LHCN-M2 (cell line): ENCODE data around the gene XYLT1. TPM values are rescaled to one million over a fixed set of nuclear protein-coding genes. Genes with fewer than 3 reads are reported as not detected.
A peak's percentile ranks its signal among the peaks of the same experiment; 100 is the strongest.

Experiments used
- DNase-seq: peaks from one replicate; pipeline ENCODE4 v3.0.0-alpha.2; 2012; ENCODE audit warnings: low read depth
- total RNA-seq: library from RNA; depleted of rRNA; stranded (reverse); fragments of >200 nt; gene quantifications from 2 replicates; pipeline ENCODE4 v1.2.3, GENCODE V29; 2014

XYLT1 gene
- total RNA-seq, 1 experiment from 2014 or later = 2.7 TPM

DNA sequence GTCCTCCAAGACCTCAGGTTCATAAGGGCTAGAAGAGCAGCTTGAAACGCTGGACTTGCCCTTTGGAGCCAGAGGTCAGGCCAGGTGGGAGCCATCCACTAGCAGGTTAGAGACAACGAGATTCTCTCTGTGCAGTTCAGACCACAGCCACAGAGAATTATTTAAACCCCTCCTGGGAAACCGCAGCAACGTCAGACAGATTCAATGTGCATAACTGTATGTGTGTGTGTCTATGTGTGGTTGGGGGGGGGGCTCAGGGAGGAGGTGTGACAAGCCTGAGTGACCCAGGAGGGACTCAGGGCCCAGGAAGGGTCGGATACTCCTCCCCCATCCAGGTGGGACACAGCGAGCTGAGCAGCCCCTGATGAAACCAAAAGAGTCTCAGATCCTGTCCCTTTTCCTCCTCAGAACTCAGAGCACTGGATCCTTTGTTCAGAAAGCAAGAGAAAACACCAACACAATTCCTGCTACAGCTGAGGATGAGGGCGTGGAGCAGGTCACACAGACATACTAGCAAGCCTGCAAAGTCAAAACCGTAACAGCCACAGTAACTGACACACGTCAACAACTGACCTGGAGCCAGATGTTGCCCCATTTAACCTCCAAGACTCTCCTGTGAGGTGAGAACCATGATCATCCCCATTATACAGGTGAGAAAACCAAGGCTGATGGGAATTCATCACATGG lies 66.8 kb downstream of the XYLT1 start:
- no peak for DNase-seq

DNA sequence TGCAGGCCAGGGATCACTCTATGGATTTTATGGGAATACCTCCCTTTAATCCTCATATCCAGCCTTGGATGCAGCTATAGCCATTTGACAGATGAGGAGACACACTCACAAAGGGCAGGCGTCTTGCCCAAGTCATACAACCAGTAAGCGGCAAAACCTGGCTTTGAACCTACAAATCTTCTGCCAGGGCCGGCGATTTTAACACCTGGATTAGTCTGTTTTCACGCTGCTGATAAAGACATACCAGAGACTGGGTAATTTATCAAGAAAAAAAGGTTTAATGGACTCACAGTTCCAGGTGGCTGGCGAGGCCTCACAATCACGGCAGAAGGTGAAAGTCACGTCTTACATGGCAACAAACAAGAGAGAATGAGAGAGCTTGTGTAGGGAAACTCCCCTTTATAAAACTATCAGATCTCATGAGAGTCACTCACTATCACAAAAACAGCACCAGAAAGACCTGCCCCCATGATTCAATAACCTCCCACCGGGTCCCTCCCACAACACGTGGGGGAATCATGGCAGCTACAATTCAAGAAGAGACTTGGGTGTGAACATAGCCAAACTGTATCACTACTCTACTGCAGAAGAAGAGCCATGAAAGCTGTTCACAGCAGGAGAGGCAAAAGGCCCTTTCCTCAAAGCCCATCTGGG lies 67.5 kb downstream of the XYLT1 start:
- no peak for DNase-seq

- DNase-seq = peak; percentile 41
Observed at GRCh38 chr16:17397499-17397891, 73.3 kb downstream of the XYLT1 start.

DNA sequence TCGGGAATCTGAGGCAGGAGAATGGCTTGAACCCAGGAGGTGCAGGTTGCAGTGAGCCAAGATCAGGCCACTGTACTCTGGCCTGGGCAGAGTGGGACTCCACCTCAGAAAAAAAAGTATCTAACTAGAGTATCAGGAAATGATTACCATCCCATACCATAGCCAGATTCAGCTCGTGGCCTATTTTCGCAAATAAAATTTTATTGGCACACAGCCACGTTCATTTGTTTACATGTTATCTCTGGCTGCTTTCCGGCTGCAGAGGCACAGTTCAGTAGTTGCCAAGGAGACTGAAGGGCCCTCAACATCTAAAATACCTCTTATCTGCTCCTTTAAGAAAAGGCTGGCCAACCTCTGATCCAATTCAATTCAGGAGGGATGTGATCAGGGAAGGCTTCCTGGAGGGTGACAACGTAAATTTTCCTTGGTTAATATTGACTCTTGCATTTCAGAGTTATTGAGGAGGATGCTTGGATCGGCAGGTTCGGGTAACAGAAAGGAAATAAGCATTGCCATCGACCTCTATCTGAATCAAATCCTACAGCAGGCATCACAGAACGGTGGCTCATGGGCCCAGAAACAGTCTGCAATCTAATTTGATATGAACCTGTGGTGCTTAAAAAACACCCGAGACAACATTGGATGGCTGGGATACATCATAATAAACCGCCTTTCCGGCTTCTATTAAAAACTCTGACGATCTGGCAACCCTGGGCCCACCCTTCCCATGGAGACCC lies 73.8 kb downstream of the XYLT1 start:
- no peak for DNase-seq

- no peak for DNase-seq
Observed at GRCh38 chr16:17395849-17396480, 74.8 kb downstream of the XYLT1 start.

- DNase-seq = no peak
Observed at GRCh38 chr16:17392857-17393692, 77.7 kb downstream of the XYLT1 start.

GRCh38 chr16:17392127-17392856 lies 78.5 kb downstream of the XYLT1 start:
- no peak for DNase-seq

DNA sequence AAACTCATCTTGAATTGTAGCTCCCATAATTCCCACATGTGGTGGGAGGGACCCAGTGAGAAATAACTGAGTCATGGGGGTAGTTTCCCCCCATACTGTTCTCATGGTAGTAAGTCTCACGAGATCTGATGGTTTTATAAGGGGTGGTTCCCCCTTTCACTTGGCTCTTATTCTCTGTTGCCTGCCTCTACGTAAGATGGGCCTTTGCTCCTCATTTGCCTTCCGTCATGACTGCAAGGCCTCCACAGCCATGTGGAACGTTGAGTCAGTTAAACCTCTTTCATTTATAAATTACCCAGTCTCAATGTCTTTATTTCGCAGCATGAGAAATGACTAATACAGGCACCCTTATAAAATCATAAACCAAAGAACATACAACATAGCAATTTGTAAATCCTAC lies 79.0 kb downstream of the XYLT1 start:
- no peak for DNase-seq

- DNase-seq = no peak
Observed at GRCh38 chr16:17389384-17389783, 81.4 kb downstream of the XYLT1 start.

DNA sequence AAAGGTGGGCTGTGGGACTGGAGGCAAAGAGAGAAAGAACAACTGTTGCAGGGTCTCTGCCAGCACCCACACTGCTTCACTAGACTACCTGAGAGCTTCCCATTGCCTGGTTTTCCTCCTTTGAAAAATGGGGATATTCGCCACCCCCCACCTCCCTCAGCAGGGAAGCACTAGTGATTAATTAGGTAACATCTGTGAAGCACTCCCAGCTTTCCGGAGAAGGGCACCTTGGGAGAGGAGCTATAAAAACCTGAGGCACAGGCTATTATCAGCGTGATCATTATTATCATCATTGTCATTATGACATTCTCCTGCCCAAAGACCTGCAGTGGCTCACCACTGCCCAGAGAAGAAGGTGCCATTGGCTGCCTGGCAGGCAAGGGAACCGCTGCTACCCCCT lies 83.5 kb downstream of the XYLT1 start:
- DNase-seq = no peak

DNA sequence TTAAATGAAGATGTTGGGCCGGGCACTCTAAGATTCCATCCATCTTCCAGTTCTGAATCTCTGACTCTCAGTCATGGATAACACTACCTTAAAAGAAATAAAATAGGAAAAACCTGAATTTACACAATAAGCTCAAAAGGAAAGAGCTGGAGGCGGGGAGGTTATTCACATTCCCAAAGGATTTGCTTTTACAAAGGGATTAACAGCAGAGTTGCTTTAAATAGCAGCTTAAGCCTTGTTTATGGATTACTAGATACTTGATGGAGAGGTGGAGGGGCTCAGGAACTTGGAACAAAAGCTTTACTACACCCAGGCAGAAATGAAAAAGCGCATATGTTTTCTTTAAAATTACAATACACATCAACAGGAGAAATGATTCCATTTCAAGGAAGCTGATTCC lies 84.5 kb downstream of the XYLT1 start:
- no peak for DNase-seq

GRCh38 chr16:17384471-17384870 lies 86.3 kb downstream of the XYLT1 start:
- no peak for DNase-seq

GRCh38 chr16:17382949-17383863 lies 87.6 kb downstream of the XYLT1 start:
- no peak for DNase-seq

- DNase-seq = no peak
Observed at GRCh38 chr16:17382514-17382913, 88.2 kb downstream of the XYLT1 start.

DNA sequence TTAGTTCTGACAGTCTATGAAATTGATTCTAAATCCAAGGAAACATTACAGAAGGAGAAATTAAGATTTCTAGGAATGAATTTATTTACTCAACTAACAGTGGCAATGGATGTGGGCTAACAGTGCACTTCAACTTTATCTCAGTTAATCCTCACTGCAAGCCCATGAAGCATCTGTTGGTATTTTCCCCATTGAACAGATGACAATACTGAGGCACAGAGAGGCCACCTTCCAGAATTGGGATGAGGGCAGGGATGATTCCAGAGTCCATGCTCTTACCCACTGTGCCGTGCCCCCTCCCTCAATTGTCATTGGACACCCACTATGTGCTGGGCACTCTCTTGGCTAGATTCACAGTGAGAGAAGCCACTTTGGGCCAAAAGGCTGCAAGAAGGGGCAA lies 89.0 kb downstream of the XYLT1 start:
- DNase-seq = no peak

- no peak for DNase-seq
Observed at GRCh38 chr16:17380613-17381012, 90.1 kb downstream of the XYLT1 start.

DNA sequence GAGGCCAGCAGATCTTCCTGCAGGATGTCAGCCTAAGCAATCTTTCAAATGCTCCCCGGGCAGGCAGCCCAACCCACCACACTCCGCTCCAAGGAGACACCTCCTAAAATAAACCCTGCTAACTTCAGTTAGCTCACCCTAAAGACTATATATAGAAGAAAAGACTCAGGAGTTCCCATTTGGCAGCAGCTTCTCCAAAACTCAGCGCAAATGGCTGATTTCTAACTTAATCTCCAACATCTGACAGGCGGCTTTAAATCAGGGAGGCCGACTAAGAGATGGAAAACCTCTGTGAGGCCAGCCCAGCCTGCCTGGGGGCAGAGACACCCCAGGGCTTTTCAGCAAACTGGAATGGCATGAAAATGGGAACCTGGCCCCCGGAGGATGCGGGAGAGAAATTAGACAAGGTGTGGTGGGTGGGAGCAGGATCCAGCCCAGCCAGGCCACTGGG lies 91.6 kb downstream of the XYLT1 start:
- no peak for DNase-seq

DNA sequence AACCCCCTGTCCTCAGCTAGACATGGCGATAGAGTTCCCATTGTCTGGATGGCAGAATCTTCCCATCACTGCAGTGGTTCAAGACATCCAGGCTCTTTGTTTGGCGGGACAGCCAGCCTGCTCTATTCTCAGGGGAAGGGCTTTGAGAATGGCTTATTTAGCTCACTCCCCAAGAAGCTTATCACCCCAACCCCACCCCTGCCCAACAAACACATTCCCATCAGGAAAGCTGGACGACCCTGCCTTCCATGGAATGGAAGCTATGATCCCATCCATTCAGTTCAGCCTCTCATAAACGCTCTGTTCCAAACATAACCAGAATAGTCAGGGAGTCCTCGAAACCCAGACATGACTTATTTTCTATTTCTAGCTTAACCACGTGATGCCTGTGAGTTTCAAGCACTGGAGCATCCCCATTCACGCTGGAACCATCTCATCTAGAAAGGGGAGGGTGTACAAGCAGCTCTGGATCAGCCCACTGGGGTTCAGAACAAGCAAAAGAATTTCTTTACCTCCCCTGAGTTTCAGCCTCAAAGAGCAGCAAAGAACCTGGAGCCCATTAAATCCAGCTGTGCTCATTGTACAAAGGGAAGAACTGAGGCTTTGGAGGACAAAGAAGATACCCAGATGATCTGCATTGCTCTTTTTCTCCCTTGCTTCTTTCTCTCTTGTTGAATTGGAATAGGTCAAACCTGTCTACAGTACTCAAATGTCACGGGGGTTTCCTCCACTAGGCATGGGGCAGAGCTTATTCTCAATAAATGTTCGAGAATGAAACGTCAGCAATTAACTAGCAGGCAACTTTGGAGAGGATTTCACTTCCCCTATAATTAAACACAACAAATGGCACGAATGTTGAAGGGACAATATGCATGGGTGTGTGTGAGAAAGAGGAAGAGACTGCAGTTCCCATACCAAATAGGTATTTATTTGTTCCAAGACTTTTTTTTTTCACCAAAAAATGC lies 93.1 kb downstream of the XYLT1 start:
- no peak for DNase-seq
